WERI-Rb-1 (cell line): ENCODE data around the gene PEX5L.
"Not testable (repeated sequence)": the region's sequence is repeated elsewhere in the genome, so short reads cannot be mapped to it uniquely, and the experiment has no call there.

ENCODE experiments used
- DNase-seq: peaks from one replicate; pipeline ENCODE4 v3.0.0-alpha.2; 2020
- H3K27ac ChIP-seq: fragments of 250-450 bp; sonication (Bioruptor Pico); 2 replicates; pipeline ENCODE4 v1.5.1; 2020; ENCODE audit warnings: mild to moderate bottlenecking, moderate library complexity
- H3K27me3 ChIP-seq: fragments of 250-450 bp; sonication (Bioruptor Pico); 2 replicates; pipeline ENCODE4 v1.5.1; 2021; ENCODE audit warnings: mild to moderate bottlenecking, low read depth, moderate library complexity; ENCODE audit not compliant: insufficient read depth, severe bottlenecking
- H3K36me3 ChIP-seq: fragments of 250-450 bp; sonication (Bioruptor Pico); 2 replicates; pipeline ENCODE4 v1.5.1; 2020; ENCODE audit warnings: mild to moderate bottlenecking, moderate library complexity
- H3K4me3 ChIP-seq: 2 replicates; pipeline ENCODE4 v1.5.1; 2011; ENCODE audit warnings: low read depth, mild to moderate bottlenecking, control low read depth, low read length
- H3K9me3 ChIP-seq: fragments of 250-450 bp; sonication (Bioruptor Pico); 2 replicates; pipeline ENCODE4 v1.5.1; 2021; ENCODE audit warnings: mild to moderate bottlenecking, moderate library complexity; ENCODE audit not compliant: severe bottlenecking
- TF ChIP-seq, protein P1 (sequence below): IDR thresholded peaks from 2 replicates; pipeline ENCODE4 v1.5.1; 2011; ENCODE audit warnings: low read depth, mild to moderate bottlenecking, control low read depth, inconsistent platforms, low read length

Gene PEX5L

DNA sequence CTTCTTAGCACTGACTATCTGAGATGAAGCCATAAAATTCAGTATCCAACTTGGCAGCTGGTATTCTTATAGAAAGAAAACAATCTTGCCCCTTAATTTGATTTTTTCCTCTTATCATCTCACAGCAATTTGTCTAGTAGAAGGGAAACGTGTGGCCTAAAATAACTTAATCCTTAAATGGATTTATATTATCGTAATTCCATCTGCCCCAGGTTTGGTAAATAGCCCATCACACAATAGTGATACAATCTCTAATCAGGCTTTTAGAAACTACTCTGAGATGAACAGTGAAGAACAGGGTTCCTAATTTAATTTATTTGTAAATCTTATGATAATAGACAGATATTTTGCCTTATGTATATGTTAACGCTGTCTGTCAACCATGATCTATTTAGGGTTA, 24.8 kb downstream of the PEX5L start:
- TF ChIP-seq, protein P1, sequence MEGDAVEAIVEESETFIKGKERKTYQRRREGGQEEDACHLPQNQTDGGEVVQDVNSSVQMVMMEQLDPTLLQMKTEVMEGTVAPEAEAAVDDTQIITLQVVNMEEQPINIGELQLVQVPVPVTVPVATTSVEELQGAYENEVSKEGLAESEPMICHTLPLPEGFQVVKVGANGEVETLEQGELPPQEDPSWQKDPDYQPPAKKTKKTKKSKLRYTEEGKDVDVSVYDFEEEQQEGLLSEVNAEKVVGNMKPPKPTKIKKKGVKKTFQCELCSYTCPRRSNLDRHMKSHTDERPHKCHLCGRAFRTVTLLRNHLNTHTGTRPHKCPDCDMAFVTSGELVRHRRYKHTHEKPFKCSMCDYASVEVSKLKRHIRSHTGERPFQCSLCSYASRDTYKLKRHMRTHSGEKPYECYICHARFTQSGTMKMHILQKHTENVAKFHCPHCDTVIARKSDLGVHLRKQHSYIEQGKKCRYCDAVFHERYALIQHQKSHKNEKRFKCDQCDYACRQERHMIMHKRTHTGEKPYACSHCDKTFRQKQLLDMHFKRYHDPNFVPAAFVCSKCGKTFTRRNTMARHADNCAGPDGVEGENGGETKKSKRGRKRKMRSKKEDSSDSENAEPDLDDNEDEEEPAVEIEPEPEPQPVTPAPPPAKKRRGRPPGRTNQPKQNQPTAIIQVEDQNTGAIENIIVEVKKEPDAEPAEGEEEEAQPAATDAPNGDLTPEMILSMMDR = no peak
- Histone ChIP-seq H3K9me3 (peaks cover 11% of the 10 kb centered on the region), H3K36me3 (peaks cover 7% of the 10 kb centered on the region; the same call in 1 of the 2 replicates), H3K27ac (peak overlapping the region; percentile 26; the same call in 1 of the 2 replicates), H3K4me3 (no peak overlapping the region), H3K27me3 (no peaks in the 10 kb centered on the region)
- no peak for DNase-seq

DNA sequence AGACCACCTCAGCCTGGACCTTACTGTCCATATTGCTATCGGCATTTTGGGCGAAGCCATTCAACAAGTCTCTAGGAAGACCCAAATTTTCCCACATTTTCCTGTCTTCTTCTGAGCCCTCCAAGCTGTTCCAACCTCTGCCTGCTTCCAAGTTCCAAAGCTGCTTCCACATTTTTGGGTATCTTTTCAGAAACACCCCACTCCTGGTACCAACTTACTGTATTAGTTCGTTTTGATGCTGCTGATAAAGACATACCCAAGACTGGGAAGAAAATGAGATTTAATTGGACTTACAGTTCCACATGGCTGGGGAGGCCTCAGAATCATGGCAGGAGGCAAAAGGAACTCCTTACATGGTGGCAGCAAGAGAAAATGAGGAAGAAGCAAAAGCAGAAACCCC, 28.4 kb downstream of the PEX5L start:
- DNase-seq, H3K27ac ChIP-seq, H3K4me3 ChIP-seq, H3K36me3 ChIP-seq, H3K27me3 ChIP-seq: not testable (repeated sequence)
- peaks cover 11% of the 10 kb centered on the region for H3K9me3 ChIP-seq

DNA sequence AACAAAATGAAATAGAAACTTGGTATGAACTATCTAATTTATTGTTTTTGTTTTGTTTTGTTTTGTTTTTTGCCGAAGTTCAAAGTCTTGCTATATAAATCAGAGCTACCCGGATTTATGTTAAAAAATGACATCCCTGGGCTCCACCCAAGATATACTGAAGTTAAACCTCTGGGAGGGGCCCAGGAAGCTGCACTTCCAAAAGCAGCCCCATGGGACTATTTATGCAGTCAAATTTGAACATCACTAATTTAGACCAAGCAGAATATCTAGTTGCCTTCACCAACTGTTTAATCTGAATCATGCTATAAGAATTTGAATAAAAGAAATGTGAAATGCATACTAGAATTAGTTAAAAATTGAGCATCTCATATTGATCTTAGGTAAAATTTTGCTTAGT, 32.2 kb downstream of the PEX5L start:
- DNase-seq = no peak
- TF ChIP-seq, protein P1 = no peak
- peaks cover 11% of the 10 kb centered on the region for H3K9me3 ChIP-seq
- H3K36me3 ChIP-seq = peaks cover 7% of the 10 kb centered on the region; the same call in 1 of the 2 replicates
- H3K27me3 ChIP-seq = no peaks in the 10 kb centered on the region
- no peak overlapping the region for H3K27ac ChIP-seq
- H3K4me3 ChIP-seq = no peak overlapping the region

DNA sequence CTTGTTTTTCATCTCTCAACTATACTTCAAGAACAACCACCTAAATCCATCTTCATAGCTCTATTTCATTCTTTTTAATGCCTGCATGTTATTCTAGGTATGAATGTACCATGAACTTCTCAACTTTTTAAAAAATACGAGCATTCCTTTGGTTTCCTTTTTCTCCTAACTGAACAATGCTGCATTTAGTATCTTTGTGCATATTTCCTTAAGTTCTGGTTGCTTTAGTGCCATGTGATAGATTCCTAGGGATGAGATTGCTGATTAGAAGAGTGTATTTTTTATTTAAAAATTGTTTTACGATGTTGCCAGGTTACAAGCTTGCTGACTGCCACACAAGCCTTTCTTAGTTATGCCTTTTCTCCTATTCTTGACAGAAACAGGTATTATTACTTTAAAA, 34.7 kb downstream of the PEX5L start:
- H3K4me3 ChIP-seq = no peak overlapping the region
- no peak for DNase-seq
- no peaks in the 10 kb centered on the region for H3K36me3 ChIP-seq
- no peaks in the 10 kb centered on the region for H3K9me3 ChIP-seq
- H3K27me3 ChIP-seq = no peaks in the 10 kb centered on the region
- TF ChIP-seq, protein P1 = no peak
- no peak overlapping the region for H3K27ac ChIP-seq

DNA sequence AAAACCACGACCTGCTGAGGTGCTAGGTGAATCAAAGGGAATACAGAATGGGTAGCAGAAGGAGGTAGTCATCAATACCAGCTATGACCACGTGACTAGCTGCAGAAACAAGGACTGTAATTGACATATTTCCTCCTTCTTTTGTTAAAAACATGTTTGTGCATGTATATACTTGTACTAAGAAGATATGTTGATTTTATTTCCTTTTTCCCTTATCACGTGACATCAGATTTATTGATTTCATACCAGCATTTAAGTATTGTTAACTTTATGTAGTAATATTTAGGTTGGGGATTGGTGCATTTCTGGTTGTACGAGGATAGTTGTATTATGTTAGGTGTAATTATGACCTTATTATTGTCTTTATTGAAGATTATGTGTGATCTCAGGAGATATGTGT, 36.2 kb downstream of the PEX5L start:
- Histone ChIP-seq H3K27me3 (no peaks in the 10 kb centered on the region), H3K27ac (no peak overlapping the region), H3K36me3 (no peaks in the 10 kb centered on the region), H3K9me3 (no peaks in the 10 kb centered on the region), H3K4me3 (no peak overlapping the region)
- DNase-seq = no peak
- TF ChIP-seq, protein P1 = no peak

DNA sequence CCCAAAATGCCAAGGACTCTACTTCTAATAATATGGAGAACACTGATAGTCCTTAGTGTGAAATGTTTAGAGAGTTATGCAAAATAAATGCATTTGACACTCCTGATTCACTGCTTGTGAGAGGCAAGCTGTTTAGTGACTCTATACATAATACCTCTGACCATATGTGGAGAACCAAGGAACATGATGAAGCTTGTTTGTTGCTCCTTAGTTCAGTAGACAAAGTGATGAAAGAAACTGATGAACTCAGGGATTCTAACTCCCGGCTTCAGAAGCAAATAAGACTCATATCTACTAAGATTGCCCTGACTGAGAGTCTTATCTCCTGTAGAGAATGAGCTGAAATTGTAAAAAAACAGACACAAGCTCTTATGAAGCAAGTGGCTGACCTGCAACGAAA, 41.3 kb downstream of the PEX5L start:
- H3K27ac ChIP-seq = no peak overlapping the region
- no peak for DNase-seq
- TF ChIP-seq, protein P1 = no peak
- H3K27me3 ChIP-seq = no peaks in the 10 kb centered on the region
- H3K9me3 ChIP-seq = no peaks in the 10 kb centered on the region
- no peak overlapping the region for H3K4me3 ChIP-seq
- no peaks in the 10 kb centered on the region for H3K36me3 ChIP-seq
